Fibroblast of lung (primary cell): ENCODE results near the gene MYO3B.

Experiments
- EZH2 ChIP-seq: IDR thresholded peaks from 2 replicates; pipeline ENCODE4 v1.5.1; 2012; ENCODE audit warnings: low read length, control low read depth, mild to moderate bottlenecking; ENCODE audit errors: missing control alignments
- TF ChIP-seq, protein P1 (sequence below), 2 donors: IDR thresholded peaks in 1 of 2; conservative IDR thresholded peaks in 1 of 2; 1 replicate in 1 of 2; 2 replicates in 1 of 2; pipeline ENCODE4 v1.5.1; 2011 to 2012; ENCODE audit warnings: low read length in 2 of 2, control low read depth in 1 of 2, inconsistent platforms in 1 of 2, low read depth in 1 of 2, mild to moderate bottlenecking in 1 of 2

DNA sequence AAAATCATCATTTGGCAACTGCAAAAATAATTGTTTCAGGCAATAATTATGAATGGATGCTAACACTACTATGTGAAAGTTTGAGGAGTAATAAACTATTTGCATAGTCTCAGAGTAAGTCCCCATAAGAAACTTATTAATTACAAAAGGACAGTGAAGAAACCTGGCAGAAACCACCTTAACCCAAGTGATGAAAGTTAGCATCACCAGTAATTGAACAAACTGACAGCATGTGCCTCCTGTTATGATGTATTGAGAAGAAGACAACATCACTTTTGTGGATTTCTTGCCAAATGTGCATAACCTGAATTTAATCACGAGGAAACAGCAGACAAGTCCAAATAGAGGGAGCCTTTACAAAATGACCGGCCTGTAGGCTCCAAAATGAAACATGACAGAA lies 353.9 kb downstream of the MYO3B start:
- TF ChIP-seq, protein P1, sequence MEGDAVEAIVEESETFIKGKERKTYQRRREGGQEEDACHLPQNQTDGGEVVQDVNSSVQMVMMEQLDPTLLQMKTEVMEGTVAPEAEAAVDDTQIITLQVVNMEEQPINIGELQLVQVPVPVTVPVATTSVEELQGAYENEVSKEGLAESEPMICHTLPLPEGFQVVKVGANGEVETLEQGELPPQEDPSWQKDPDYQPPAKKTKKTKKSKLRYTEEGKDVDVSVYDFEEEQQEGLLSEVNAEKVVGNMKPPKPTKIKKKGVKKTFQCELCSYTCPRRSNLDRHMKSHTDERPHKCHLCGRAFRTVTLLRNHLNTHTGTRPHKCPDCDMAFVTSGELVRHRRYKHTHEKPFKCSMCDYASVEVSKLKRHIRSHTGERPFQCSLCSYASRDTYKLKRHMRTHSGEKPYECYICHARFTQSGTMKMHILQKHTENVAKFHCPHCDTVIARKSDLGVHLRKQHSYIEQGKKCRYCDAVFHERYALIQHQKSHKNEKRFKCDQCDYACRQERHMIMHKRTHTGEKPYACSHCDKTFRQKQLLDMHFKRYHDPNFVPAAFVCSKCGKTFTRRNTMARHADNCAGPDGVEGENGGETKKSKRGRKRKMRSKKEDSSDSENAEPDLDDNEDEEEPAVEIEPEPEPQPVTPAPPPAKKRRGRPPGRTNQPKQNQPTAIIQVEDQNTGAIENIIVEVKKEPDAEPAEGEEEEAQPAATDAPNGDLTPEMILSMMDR (conservative IDR thresholded peaks at IDR 0.05 in 1 of 2, IDR thresholded peaks at IDR 0.05 in 1 of 2; ENCODE audit: low read depth in 1 of 2, low read length in 2 of 2): no peak
- TF ChIP-seq EZH2: no peak
